HL-60/S4 (cell line): ENCODE results near the gene ZMYND19.
"Not testable (repeated sequence)": the region's sequence is repeated elsewhere in the genome, so short reads cannot be mapped to it uniquely, and the experiment has no call there.

Experiments
- in situ Hi-C: fragments of 300-500 bp; cut with MboI; formaldehyde crosslinking; loops from 2 replicates; pipeline ENCODE4 v1.14.3; 2022; ENCODE audit warnings: low sequenced_read_pairs

The ZMYND19 gene

GRCh38 chr9:137589441-137590122, 730 bp downstream of the ZMYND19 start:
- in situ Hi-C loops = no loop called here

DNA sequence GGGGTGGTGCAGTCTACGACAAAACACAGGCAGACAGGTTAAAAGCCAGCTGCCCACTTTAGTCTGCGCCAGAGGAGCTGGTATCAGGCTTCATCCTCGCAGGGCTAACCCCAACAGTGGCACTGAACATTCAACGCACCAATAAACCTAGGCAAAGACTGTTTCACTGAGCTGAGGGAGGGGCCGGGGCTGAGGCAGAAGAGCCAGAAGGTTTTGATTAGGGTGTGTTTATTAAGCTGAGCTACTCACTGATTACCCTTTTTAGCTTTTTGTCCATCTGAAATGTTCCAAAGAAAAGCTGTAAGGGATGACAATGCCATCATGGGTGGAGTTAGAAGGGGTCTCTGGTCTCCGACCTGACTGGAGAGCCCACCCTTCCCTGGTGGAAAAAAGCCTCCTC, 1.4 kb downstream of the ZMYND19 start:
- in situ Hi-C loops = no loop called here

DNA sequence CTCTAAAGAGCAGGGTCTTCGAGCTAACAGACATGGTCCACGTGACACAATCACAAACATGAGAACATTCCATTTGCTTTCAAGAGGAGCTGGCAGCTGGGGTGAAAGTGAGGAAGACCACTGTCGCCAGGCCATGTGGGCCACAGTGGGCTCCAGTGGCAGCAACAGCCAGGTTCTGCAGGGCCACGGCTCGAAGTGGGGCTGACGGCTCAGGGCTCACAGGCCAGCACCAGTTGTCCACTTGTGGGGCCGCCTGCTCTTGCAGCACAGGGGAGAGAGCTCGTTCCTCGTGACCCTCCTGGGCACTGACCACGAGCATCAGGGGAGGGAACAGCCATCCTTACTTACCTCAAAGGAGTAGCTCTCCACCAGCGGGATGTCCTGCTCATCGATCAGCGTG, 2.0 kb downstream of the ZMYND19 start:
- in situ Hi-C loops = no loop called here

- in situ Hi-C loops = no loop called here
Observed at GRCh38 chr9:137586854-137587253, 3.5 kb downstream of the ZMYND19 start.

DNA sequence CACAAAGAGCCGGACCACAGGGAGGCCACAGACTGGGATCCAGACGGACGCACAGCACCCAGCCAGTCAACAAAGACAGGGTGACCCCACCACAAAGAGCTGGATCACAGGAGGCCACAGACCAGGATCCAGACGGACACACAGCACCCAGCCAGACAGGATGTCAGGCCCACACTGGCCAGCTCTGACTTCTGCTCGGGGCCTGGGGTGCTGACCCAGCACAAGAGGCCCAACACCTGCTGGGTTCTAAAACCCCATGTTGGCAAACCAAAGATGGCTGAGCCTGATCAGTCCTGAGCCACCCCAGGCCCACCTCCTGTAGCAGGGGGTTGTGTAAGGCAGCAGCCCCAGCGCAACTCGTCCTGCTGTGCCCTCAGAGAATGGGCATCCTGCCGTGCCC, 6.4 kb downstream of the ZMYND19 start:
- in situ Hi-C loops = no loop called here

- in situ Hi-C loops = no loop called here
Observed at GRCh38 chr9:137583347-137583746, 7.0 kb downstream of the ZMYND19 start.

GRCh38 chr9:137582286-137582860, 7.9 kb downstream of the ZMYND19 start:
- in situ Hi-C loops = no loop called here

- in situ Hi-C loops = no loop called here
Observed at GRCh38 chr9:137581361-137582285, 8.7 kb downstream of the ZMYND19 start.

DNA sequence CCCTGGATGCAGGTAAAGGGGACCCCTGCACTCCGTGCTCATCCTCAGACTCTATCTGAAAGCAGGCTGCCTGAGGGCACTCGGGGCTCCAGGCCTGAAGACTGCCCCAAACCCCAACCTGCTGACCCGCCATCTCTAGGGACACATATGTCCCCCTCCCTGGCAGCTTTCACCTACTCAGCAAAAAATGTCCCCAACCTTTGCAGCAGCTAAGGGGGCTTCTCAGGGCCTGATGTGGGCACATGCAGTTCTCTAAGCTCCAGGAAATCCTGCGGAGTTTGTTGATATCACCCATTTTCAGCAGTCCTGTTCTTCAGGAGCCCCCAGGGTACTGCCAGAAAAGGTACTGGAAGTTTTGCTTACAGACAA, 9.4 kb downstream of the ZMYND19 start:
- in situ Hi-C loops = no loop called here

DNA sequence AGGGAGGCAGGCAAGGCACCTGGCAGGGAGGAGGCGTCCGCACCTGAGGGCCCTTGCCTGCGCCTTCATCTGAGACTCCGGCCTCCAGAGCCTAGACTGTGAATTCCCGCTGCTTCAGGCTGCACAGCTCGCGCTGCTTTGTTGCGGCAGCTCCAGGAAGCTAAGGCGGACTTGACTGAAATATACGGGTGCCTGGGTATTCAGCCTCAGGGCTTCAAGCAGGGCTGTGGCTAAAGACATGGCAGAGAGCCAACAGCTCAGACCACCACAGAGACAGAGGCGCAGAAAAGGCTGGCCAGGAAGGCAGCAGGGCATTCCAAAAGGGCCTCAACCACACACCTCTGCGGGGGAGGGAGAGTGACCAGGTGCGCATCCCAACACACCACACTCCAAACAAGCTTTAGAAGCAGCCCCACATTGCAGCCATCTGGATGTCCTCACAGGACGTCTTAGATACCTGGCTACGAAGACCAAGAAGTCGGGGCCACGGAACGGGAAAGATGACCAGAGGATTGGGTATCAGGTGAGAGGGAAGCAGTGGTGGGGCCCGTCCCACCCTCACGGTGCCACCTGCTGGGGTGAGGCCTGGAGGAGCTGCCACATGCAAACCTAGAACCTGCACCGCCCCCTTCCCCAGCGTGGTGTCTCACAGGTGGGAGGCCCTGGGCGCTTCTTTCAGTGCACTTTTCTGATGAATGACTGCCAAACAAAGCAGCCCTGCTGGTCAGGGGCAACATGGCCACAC, 9.9 kb downstream of the ZMYND19 start:
- in situ Hi-C loops = no loop called here

DNA sequence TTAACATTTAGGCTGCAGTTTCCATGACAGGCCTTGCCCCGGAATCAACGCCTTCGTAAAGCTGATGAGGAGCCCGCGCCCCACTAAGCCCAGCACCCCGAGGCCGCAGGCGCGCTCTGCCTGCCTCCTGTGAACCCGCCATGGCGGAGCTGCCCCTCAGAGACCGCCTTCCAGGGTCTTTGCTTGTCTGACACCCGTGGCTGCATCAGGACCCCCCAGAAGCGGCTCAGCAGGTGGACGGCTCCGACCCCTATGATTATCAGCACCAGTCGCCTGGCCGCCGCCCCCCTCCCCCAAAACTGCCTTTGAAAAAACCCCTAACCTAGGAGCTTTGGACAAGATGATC, 11.1 kb downstream of the ZMYND19 start:
- in situ Hi-C loops = no loop called here

GRCh38 chr9:137578518-137579258, 11.6 kb downstream of the ZMYND19 start, which contains the start of gene DPH7:
TSS of gene DPH7 (minus strand) at chr9:137578925. CDS start at chr9:137578777, 148 bp downstream.
- in situ Hi-C loops = no loop called here

- in situ Hi-C loops = no loop called here
Observed at GRCh38 chr9:137575716-137576411, 14.4 kb downstream of the ZMYND19 start.

DNA sequence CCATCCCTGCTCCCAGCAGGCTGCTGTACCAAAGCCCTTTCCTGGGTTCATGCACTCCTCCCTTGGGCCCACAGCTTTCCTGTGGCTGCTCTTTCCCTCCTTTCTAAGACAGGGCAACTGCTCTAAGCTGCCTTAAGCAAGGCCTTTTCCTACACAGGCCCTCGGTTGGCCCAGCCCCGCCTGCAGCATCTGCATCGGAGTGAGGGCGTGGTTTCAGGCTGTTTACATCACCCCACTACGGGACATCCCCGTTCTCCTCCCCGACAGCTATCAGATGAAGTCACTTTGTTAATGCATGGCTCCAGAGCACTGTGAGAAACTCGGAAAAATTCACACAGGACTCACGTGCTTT, 15.0 kb downstream of the ZMYND19 start:
- in situ Hi-C loops = no loop called here

DNA sequence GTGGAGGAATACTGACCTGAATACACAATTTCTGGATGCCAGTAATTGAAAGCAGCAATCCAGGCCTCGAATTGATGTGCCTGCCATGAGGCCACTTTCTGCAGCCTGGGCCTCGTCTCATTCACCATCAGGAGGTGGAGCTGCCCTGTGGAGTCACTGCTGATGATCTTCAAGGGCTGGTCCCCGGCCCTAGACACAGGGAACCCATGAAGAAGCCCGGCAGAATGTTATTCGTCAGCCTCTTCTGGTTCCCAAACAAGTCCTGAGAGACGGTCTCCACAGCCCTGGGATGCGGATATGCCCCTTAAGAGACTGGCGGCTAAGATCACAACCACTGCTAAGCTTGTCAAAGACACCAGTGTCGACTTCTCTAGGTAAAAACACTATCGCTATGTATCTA, 16.1 kb downstream of the ZMYND19 start:
- in situ Hi-C loops = no loop called here

DNA sequence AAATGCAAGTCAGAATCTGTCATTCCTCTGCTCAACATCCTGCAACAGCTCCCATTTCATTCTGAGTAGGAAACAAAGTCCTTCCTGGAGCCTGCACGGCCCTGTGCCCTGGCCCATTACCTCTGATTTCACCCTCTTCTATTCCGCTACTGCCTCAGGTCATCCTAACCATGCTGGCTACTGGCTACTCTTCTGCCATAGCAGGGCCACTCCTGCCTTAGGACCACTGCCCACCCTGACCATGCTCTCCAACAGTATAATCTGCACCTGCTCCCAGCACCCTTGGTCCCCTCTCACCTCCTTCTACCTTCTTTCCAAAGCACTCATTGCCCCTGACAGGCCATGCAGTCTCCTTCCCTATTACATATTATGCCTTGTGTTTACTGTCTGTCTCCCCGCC, 19.7 kb downstream of the ZMYND19 start:
- in situ Hi-C loops = no loop called here

DNA sequence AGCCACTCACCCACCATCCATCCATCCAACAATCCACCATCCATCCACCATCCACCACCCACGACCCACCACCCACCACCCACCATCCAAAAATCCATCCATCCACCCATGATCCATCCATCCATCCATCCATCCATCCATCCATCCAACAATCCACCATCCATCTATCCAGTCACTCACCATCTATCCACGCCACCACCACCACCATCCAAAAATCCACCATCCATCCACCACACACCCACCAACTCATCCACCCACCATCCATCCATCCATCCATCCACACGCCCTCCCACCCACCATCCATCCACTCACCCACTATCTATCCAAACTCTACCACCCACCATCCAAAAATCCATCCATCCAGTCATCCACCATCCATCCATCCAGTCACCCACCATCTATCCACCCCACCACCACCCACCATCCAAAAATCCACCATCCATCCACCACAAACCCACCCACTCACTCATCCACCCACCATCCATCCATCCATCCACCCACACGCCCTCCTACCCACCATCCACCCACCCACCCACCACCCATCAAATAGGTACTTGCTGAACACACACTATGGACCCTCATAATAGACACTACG, 20.6 kb downstream of the ZMYND19 start:
- in situ Hi-C loops = no loop called here

GRCh38 chr9:137568445-137568844, 21.9 kb downstream of the ZMYND19 start:
- in situ Hi-C loops = not testable (repeated sequence)

DNA sequence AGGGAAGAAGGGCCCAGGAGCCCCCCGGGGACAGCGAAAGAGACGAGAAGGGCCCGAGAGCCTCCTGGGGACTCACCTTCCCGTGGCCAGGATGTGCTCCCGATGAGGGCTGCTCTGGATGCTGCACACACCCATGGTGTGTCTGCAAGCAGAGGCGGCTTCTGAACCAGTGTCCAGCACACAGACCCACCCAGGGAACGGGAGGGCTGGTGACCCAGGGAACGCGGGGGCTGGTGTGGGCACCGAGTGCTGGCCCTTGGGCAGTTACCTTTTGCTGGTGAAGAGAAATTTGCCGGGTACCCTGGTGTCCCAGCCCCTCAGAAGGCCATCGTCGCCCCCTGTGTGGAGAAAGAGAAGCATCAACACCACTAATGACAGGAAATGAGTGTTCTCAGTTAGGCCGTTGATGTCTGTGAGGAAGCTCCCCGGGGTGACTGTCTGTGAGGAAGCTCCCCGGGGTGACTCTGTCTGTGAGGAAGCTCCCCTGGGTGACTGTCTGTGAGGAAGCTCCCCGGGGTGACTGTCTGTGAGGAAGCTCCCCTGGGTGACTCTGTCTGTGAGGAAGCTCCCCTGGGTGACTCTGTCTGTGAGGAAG, 25.4 kb downstream of the ZMYND19 start:
- in situ Hi-C loops = no loop called here
